Epithelial cell of esophagus (primary cell): Measurements from ENCODE around the gene MBTPS1.

ENCODE experiments used
- DNase-seq: peaks from one replicate; pipeline ENCODE4 v3.0.0; 2010; ENCODE audit warnings: low read depth
- H3K4me3 ChIP-seq: 2 replicates; pipeline ENCODE4 v1.5.1; 2011; ENCODE audit warnings: mild to moderate bottlenecking, low read length, control low read depth
- TF ChIP-seq, protein P1 (sequence below): IDR thresholded peaks from 2 replicates; pipeline ENCODE4 v1.5.1; 2011; ENCODE audit warnings: low read depth, mild to moderate bottlenecking, low read length, control low read depth, inconsistent platforms; ENCODE audit not compliant: insufficient read depth; ENCODE audit errors: missing control alignments

The MBTPS1 gene

DNA sequence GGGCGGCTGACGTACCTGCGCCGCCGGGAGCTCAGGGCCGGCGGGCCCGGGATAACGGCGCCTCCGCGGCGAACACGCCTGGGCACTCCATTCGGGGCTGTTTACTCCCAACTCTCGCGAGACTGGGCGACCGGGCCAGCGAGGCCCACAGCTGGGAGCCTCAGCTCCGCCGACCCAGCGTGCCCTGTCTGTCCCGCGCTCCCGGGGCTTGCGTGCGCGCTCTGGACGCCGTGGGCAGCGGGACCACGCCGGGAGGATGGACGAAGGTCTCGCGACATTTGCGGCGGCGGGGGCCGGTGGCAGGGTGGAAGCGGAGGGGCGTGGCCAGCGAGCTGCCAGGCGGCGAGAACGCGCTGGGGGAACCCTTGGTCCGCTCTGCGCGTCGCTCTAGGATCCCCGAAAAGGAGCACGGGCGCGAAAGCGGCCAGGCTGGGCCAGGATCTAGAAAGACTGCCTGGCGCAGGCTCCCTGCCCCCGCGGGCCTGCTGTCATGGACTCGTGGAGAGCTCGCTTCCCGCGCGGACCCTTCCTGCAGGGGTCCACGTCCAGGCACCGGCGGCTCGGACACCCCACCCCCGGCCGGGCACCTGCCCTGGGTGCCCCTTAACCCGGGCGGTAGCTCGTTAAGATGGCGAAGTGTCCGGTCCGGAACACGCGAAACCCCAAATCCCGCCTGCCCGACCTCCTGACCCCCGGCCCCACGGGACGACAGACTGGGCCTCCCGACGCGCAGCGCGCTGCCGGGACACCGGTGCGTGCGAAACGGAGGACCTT is at the start of gene MBTPS1:
Gene MBTPS1 (minus strand): TSS at position 223 of the 774 bp plus-strand sequence. CDS start 15,159 bp downstream, outside the sequence.
- TF ChIP-seq, protein P1, sequence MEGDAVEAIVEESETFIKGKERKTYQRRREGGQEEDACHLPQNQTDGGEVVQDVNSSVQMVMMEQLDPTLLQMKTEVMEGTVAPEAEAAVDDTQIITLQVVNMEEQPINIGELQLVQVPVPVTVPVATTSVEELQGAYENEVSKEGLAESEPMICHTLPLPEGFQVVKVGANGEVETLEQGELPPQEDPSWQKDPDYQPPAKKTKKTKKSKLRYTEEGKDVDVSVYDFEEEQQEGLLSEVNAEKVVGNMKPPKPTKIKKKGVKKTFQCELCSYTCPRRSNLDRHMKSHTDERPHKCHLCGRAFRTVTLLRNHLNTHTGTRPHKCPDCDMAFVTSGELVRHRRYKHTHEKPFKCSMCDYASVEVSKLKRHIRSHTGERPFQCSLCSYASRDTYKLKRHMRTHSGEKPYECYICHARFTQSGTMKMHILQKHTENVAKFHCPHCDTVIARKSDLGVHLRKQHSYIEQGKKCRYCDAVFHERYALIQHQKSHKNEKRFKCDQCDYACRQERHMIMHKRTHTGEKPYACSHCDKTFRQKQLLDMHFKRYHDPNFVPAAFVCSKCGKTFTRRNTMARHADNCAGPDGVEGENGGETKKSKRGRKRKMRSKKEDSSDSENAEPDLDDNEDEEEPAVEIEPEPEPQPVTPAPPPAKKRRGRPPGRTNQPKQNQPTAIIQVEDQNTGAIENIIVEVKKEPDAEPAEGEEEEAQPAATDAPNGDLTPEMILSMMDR: no peak
- peak within 1 kb of the TSS; percentile 77 for H3K4me3 ChIP-seq

GRCh38 chr16:84165746-84166145 is 49.0 kb upstream of the MBTPS1 start:
- DNase-seq: no peak
- TF ChIP-seq, protein P1: no peak
- H3K4me3 ChIP-seq: no peak overlapping the region

More for the DNA sequence above, at the start of gene MBTPS1:
- peak; percentile 98 for DNase-seq

- no peak for DNase-seq
- H3K4me3 ChIP-seq: no peak overlapping the region
- TF ChIP-seq, protein P1: no peak
Observed at GRCh38 chr16:84161801-84162200, 45.1 kb upstream of the MBTPS1 start.

GRCh38 chr16:84161037-84161436 is 44.3 kb upstream of the MBTPS1 start:
- no peak overlapping the region for H3K4me3 ChIP-seq
- DNase-seq: no peak
- TF ChIP-seq, protein P1: no peak

DNA sequence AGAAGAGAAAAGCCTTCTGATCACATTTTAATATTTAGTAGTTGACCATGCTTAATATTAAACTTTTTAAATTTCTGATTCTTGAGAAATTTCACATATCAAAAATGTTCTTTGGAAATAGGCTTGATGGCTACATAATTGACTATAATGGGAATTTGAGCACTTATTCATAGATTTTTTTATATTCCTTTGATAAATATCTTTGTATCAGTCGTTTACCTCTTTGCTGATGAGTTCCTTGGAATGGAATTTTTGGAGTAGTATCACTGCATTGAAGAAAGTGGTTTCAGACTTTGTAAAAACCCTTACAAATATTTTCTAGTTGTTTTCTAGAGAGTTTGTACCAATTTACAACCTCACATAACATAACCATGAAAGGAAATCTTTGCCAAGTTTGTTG is 43.1 kb upstream of the MBTPS1 start:
- no peak overlapping the region for H3K4me3 ChIP-seq
- TF ChIP-seq, protein P1: no peak
- no peak for DNase-seq

- H3K4me3 ChIP-seq: no peak overlapping the region
- TF ChIP-seq, protein P1: no peak
- DNase-seq: no peak
Observed at GRCh38 chr16:84159007-84159406, 42.3 kb upstream of the MBTPS1 start.

GRCh38 chr16:84156342-84156784 is 39.6 kb upstream of the MBTPS1 start:
- H3K4me3 ChIP-seq: no peak overlapping the region

More at GRCh38 chr16:84156342-84156784, 39.6 kb upstream of the MBTPS1 start:
- TF ChIP-seq, protein P1: peak; percentile 23
- peak; percentile 53 for DNase-seq
